Endodermal cell (in vitro differentiated cells): ENCODE data around the gene RETN. TPM values are rescaled to one million over a fixed set of nuclear protein-coding genes. Genes with fewer than 3 reads are reported as not detected.

Experiments used
- DNase-seq: peaks from one replicate; pipeline ENCODE4 v3.0.0-alpha.2; 2017
- H3K27ac ChIP-seq: 2 replicates; pipeline ENCODE4 v1.5.1; 2013; ENCODE audit warnings: mild to moderate bottlenecking, low read depth, low read length, moderate library complexity
- H3K27me3 ChIP-seq: 2 replicates; pipeline ENCODE4 v1.6.1; 2013; ENCODE audit warnings: mild to moderate bottlenecking, low read length, moderate library complexity; ENCODE audit not compliant: insufficient read depth, control insufficient read depth, poor library complexity, severe bottlenecking
- H3K36me3 ChIP-seq: 2 replicates; pipeline ENCODE4 v1.7.0; 2013; ENCODE audit warnings: mild to moderate bottlenecking, low read length, moderate library complexity; ENCODE audit not compliant: control insufficient read depth, insufficient read depth
- H3K4me1 ChIP-seq: one replicate; pipeline ENCODE4 v1.7.0; 2013; ENCODE audit warnings: low read length; ENCODE audit not compliant: control insufficient read depth, insufficient read depth
- H3K4me3 ChIP-seq: 2 replicates; pipeline ENCODE4 v1.5.1; 2013; ENCODE audit warnings: mild to moderate bottlenecking, low read length, moderate library complexity
- H3K9ac ChIP-seq: 2 replicates; pipeline ENCODE4 v1.6.1; 2013; ENCODE audit warnings: mild to moderate bottlenecking, low read length, moderate library complexity; ENCODE audit not compliant: poor library complexity, severe bottlenecking; ENCODE audit errors: extremely low read depth
- H3K9me3 ChIP-seq: 2 replicates; pipeline ENCODE4 v1.6.1; 2013; ENCODE audit warnings: mild to moderate bottlenecking, low read length, moderate library complexity; ENCODE audit not compliant: control insufficient read depth
- H3K27ac Mint-ChIP-seq: 2 replicates; pipeline ENCODE4 v1.8.0; 2020; ENCODE audit warnings: mixed read lengths
- H3K27me3 Mint-ChIP-seq: 2 replicates; pipeline ENCODE4 v1.8.0; 2021; ENCODE audit warnings: mild to moderate bottlenecking, mixed read lengths; ENCODE audit not compliant: insufficient read depth
- H3K36me3 Mint-ChIP-seq: 2 replicates; pipeline ENCODE4 v1.8.0; 2020; ENCODE audit warnings: low read depth, mixed read lengths
- H3K4me1 Mint-ChIP-seq: 2 replicates; pipeline ENCODE4 v1.8.0; 2020; ENCODE audit warnings: mixed read lengths
- H3K4me3 Mint-ChIP-seq: 2 replicates; pipeline ENCODE4 v1.8.0; 2020; ENCODE audit warnings: mild to moderate bottlenecking, moderate library complexity, mixed read lengths
- H3K9me3 Mint-ChIP-seq: 2 replicates; pipeline ENCODE4 v1.8.0; 2020; ENCODE audit warnings: mild to moderate bottlenecking, mixed read lengths
- CTCF ChIP-seq: fragments of 200-600 bp; sonication (generic); conservative IDR thresholded peaks from 2 replicates; pipeline ENCODE4 v1.5.0; 2021; ENCODE audit warnings: antibody characterized with exemption, mild to moderate bottlenecking
- WGBS, 2 experiments: methylation state at CpG; one replicate each; pipeline versions ENCODE4 v1.1.5 to v1.1.7; 2013; ENCODE audit warnings: missing lambda C conversion rate in 2 of 2, mixed read lengths in 1 of 2; ENCODE audit not compliant: insufficient coverage in 1 of 2, insufficient read length in 1 of 2; 5-methylcytosine and 5-hydroxymethylcytosine counted together
- total RNA-seq, 2 donors: library from RNA; stranded (reverse); fragmentation: NEBNext Ultra II Directional in 1 of 2; extraction: Animal tissue kit (Norgen Biotek cat#: 25700) in 1 of 2; gene quantifications; 2 replicates in 1 of 2; 3 replicates in 1 of 2; pipeline ENCODE4 v1.2.1, GENCODE V29; 2021

The RETN gene
- total RNA-seq, 2 donors from 2014 or later = not detected

DNA sequence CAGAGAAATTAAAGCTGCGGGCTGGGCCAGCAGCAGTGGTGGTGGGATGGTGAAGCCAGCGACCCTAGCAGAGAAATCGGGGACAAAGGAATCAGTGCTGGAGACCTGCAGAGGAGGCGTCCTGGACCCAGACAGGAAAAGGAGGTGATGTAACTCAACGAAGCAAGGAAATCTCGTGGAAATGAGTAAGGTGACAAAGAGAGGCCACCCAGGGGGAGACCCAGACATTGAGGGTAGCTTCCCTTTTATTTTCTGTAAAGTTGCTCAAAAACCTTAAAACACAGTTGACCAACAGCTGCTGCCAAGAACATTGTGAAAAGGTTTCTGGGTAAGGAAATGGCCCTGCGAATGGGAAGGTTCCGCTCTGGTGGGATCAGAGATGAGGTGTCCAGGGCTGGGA, 13.3 kb upstream of the RETN start:
- H3K4me1 Mint-ChIP-seq = no peaks in the 10 kb centered on the region
- H3K27ac Mint-ChIP-seq = no peak overlapping the region
- H3K36me3 Mint-ChIP-seq = no peaks in the 10 kb centered on the region
- no peak for DNase-seq
- no peak overlapping the region for H3K4me3 Mint-ChIP-seq
- Histone ChIP-seq H3K4me1 (no peaks in the 10 kb centered on the region), H3K27me3 (peaks cover 9% of the 10 kb centered on the region), H3K9me3 (no peaks in the 10 kb centered on the region), H3K36me3 (no peaks in the 10 kb centered on the region), H3K4me3 (no peak overlapping the region), H3K27ac (no peak overlapping the region), H3K9ac (no peak overlapping the region)
- H3K9me3 Mint-ChIP-seq = no peaks in the 10 kb centered on the region
- WGBS, 2 experiments = 66 to 81% methylated on average over 5 to 8 of the region's 8 CpGs
- no peak for TF ChIP-seq CTCF
- peaks cover 61% of the 10 kb centered on the region for H3K27me3 Mint-ChIP-seq

DNA sequence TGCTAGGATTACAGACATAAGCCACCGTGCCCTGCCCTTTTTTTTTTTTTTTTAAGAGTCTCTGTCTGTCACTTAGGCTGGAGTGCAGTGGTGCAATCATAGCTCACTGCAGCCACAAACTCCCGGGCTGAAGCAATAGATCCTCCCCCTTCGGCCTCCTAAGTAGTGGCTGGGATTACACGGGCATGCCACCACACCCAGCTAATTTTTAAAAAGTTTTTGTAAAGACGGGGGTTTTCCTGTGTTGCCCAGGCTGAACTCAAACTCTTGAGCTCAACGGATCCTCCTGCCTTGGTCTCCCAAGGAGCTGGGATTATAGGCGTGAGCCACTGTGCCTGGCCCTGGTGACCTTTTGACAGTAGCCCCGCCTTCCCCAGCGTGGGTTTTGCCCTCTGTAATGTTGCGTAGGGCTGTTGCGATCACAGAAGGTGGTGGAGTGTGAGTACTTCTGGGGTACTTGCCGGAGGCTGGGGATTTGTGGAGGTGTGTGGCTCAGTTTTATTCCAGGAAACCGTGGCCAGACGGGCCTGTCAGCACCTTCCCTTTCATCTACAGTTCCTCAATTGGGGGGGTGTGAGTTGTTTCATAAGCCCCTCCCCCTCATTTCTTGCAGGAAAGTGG, 11.6 kb upstream of the RETN start:
- H3K4me1 Mint-ChIP-seq = no peaks in the 10 kb centered on the region
- no peaks in the 10 kb centered on the region for H3K4me1 ChIP-seq
- WGBS, 2 experiments = 55 to 74% methylated on average over 6 to 14 of the region's 14 CpGs
- no peak overlapping the region for H3K27ac Mint-ChIP-seq
- H3K9ac ChIP-seq = no peak overlapping the region
- H3K27me3 Mint-ChIP-seq = peaks cover 51% of the 10 kb centered on the region
- no peak for TF ChIP-seq CTCF
- no peaks in the 10 kb centered on the region for H3K36me3 ChIP-seq
- peaks cover 12% of the 10 kb centered on the region for H3K27me3 ChIP-seq
- DNase-seq = no peak
- no peaks in the 10 kb centered on the region for H3K36me3 Mint-ChIP-seq
- no peak overlapping the region for H3K4me3 ChIP-seq
- no peaks in the 10 kb centered on the region for H3K9me3 Mint-ChIP-seq
- H3K4me3 Mint-ChIP-seq = no peak overlapping the region
- H3K9me3 ChIP-seq = no peaks in the 10 kb centered on the region
- H3K27ac ChIP-seq = no peak overlapping the region

DNA sequence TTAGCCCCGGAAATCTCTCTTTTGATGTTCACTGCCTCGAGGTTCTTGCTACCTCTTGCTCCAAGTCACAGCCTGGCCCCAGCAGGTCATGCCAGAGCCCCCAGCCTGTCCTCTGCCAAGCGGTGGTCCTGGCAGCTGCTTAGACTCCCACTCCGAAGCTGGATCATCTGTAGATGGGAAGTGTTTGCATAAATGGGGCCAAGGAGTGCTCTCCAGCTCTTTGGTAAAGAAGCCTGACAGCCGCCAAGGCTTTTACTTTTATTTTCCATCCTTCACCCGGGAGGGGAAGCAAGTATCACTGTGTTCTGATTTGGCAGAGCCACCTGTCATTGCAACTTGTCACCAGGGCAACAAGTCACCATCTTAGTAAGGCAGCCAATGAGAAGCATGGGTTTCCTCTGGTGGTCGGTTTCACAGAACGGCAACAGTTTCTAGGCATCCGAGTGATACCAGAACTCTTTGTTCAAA, 10.6 kb upstream of the RETN start:
- Histone ChIP-seq H3K4me1 (no peaks in the 10 kb centered on the region), H3K27ac (no peak overlapping the region), H3K27me3 (peaks cover 12% of the 10 kb centered on the region), H3K4me3 (no peak overlapping the region), H3K36me3 (no peaks in the 10 kb centered on the region), H3K9ac (no peak overlapping the region), H3K9me3 (no peaks in the 10 kb centered on the region)
- Mint-ChIP-seq H3K4me3 (no peak overlapping the region), H3K27me3 (peaks cover 45% of the 10 kb centered on the region), H3K9me3 (no peaks in the 10 kb centered on the region), H3K27ac (no peak overlapping the region), H3K4me1 (no peaks in the 10 kb centered on the region), H3K36me3 (no peaks in the 10 kb centered on the region)
- no peak for DNase-seq
- WGBS, 2 experiments = 75% methylated on average over 3 to 9 of the region's 9 CpGs
- no peak for TF ChIP-seq CTCF
